Endodermal cell (in vitro differentiated cells): ENCODE measurements around the gene GPR153. TPM values are rescaled to one million over a fixed set of nuclear protein-coding genes. Genes with fewer than 3 reads are reported as not detected.

Source experiments
- DNase-seq: peaks from one replicate; pipeline ENCODE4 v3.0.0-alpha.2; 2017
- H3K27ac ChIP-seq: 2 replicates; pipeline ENCODE4 v1.5.1; 2013; ENCODE audit warnings: mild to moderate bottlenecking, low read depth, low read length, moderate library complexity
- H3K27me3 ChIP-seq: 2 replicates; pipeline ENCODE4 v1.6.1; 2013; ENCODE audit warnings: mild to moderate bottlenecking, low read length, moderate library complexity; ENCODE audit not compliant: insufficient read depth, control insufficient read depth, poor library complexity, severe bottlenecking
- H3K36me3 ChIP-seq: 2 replicates; pipeline ENCODE4 v1.7.0; 2013; ENCODE audit warnings: mild to moderate bottlenecking, low read length, moderate library complexity; ENCODE audit not compliant: control insufficient read depth, insufficient read depth
- H3K4me1 ChIP-seq: one replicate; pipeline ENCODE4 v1.7.0; 2013; ENCODE audit warnings: low read length; ENCODE audit not compliant: control insufficient read depth, insufficient read depth
- H3K4me3 ChIP-seq: 2 replicates; pipeline ENCODE4 v1.5.1; 2013; ENCODE audit warnings: mild to moderate bottlenecking, low read length, moderate library complexity
- H3K9ac ChIP-seq: 2 replicates; pipeline ENCODE4 v1.6.1; 2013; ENCODE audit warnings: mild to moderate bottlenecking, low read length, moderate library complexity; ENCODE audit not compliant: poor library complexity, severe bottlenecking; ENCODE audit errors: extremely low read depth
- H3K9me3 ChIP-seq: 2 replicates; pipeline ENCODE4 v1.6.1; 2013; ENCODE audit warnings: mild to moderate bottlenecking, low read length, moderate library complexity; ENCODE audit not compliant: control insufficient read depth
- H3K27ac Mint-ChIP-seq: 2 replicates; pipeline ENCODE4 v1.8.0; 2020; ENCODE audit warnings: mixed read lengths
- H3K27me3 Mint-ChIP-seq: 2 replicates; pipeline ENCODE4 v1.8.0; 2021; ENCODE audit warnings: mild to moderate bottlenecking, mixed read lengths; ENCODE audit not compliant: insufficient read depth
- H3K36me3 Mint-ChIP-seq: 2 replicates; pipeline ENCODE4 v1.8.0; 2020; ENCODE audit warnings: low read depth, mixed read lengths
- H3K4me1 Mint-ChIP-seq: 2 replicates; pipeline ENCODE4 v1.8.0; 2020; ENCODE audit warnings: mixed read lengths
- H3K4me3 Mint-ChIP-seq: 2 replicates; pipeline ENCODE4 v1.8.0; 2020; ENCODE audit warnings: mild to moderate bottlenecking, moderate library complexity, mixed read lengths
- H3K9me3 Mint-ChIP-seq: 2 replicates; pipeline ENCODE4 v1.8.0; 2020; ENCODE audit warnings: mild to moderate bottlenecking, mixed read lengths
- CTCF ChIP-seq: fragments of 200-600 bp; sonication (generic); conservative IDR thresholded peaks from 2 replicates; pipeline ENCODE4 v1.5.0; 2021; ENCODE audit warnings: antibody characterized with exemption, mild to moderate bottlenecking
- WGBS, 2 experiments: methylation state at CpG; one replicate each; pipeline versions ENCODE4 v1.1.5 to v1.1.7; 2013; ENCODE audit warnings: missing lambda C conversion rate in 2 of 2, mixed read lengths in 1 of 2; ENCODE audit not compliant: insufficient coverage in 1 of 2, insufficient read length in 1 of 2; 5-methylcytosine and 5-hydroxymethylcytosine counted together
- total RNA-seq, 2 donors: library from RNA; stranded (reverse); fragmentation: NEBNext Ultra II Directional in 1 of 2; extraction: Animal tissue kit (Norgen Biotek cat#: 25700) in 1 of 2; gene quantifications; 2 replicates in 1 of 2; 3 replicates in 1 of 2; pipeline ENCODE4 v1.2.1, GENCODE V29; 2021

Gene GPR153
- total RNA-seq, 2 donors from 2014 or later, result 2.4 to 2.8 TPM

GRCh38 chr1:6267686-6268322 is 6.9 kb upstream of the GPR153 start:
- no peak for DNase-seq
- H3K4me1 Mint-ChIP-seq, result peaks cover 8% of the 10 kb centered on the region
- H3K27me3 Mint-ChIP-seq, result no peaks in the 10 kb centered on the region
- no peak overlapping the region for H3K27ac Mint-ChIP-seq
- Histone ChIP-seq H3K4me1 (peaks cover 8% of the 10 kb centered on the region), H3K4me3 (no peak overlapping the region), H3K9me3 (no peaks in the 10 kb centered on the region), H3K27me3 (no peaks in the 10 kb centered on the region), H3K36me3 (no peaks in the 10 kb centered on the region), H3K9ac (no peak overlapping the region), H3K27ac (no peak overlapping the region)
- H3K4me3 Mint-ChIP-seq, result no peak overlapping the region
- no peaks in the 10 kb centered on the region for H3K36me3 Mint-ChIP-seq
- WGBS, 2 experiments, result 81 to 93% methylated on average over 6 to 12 of the region's 12 CpGs
- no peaks in the 10 kb centered on the region for H3K9me3 Mint-ChIP-seq
- no peak for TF ChIP-seq CTCF

GRCh38 chr1:6266641-6267040 is 5.7 kb upstream of the GPR153 start:
- H3K36me3 ChIP-seq, result no peaks in the 10 kb centered on the region
- H3K27me3 Mint-ChIP-seq, result peaks cover 9% of the 10 kb centered on the region
- TF ChIP-seq CTCF, result no peak
- no peak overlapping the region for H3K4me3 Mint-ChIP-seq
- H3K27ac ChIP-seq, result no peak overlapping the region
- no peaks in the 10 kb centered on the region for H3K9me3 Mint-ChIP-seq
- no peaks in the 10 kb centered on the region for H3K36me3 Mint-ChIP-seq
- no peak overlapping the region for H3K4me3 ChIP-seq
- no peaks in the 10 kb centered on the region for H3K9me3 ChIP-seq
- DNase-seq, result no peak
- H3K4me1 ChIP-seq, result peaks cover 8% of the 10 kb centered on the region
- H3K27me3 ChIP-seq, result peaks cover 7% of the 10 kb centered on the region
- no peak overlapping the region for H3K9ac ChIP-seq
- WGBS, 2 experiments, result 89 to 91% methylated on average over 5 to 11 of the region's 11 CpGs
- peaks cover 8% of the 10 kb centered on the region for H3K4me1 Mint-ChIP-seq
- no peak overlapping the region for H3K27ac Mint-ChIP-seq

GRCh38 chr1:6265151-6265550 is 4.3 kb upstream of the GPR153 start:
- Histone ChIP-seq H3K36me3 (no peaks in the 10 kb centered on the region), H3K9ac (no peak overlapping the region), H3K4me1 (peaks cover 4% of the 10 kb centered on the region), H3K9me3 (no peaks in the 10 kb centered on the region), H3K27me3 (peaks cover 11% of the 10 kb centered on the region), H3K27ac (no peak overlapping the region), H3K4me3 (no peak overlapping the region)
- Mint-ChIP-seq H3K27ac (no peak overlapping the region), H3K27me3 (peaks cover 14% of the 10 kb centered on the region), H3K4me1 (peaks cover 6% of the 10 kb centered on the region), H3K36me3 (no peaks in the 10 kb centered on the region), H3K9me3 (no peaks in the 10 kb centered on the region), H3K4me3 (no peak overlapping the region)
- WGBS, 2 experiments, result 91 to 93% methylated on average over 8 to 15 of the region's 15 CpGs
- TF ChIP-seq CTCF, result no peak
- DNase-seq, result no peak
